Measurements from ENCODE around the gene RPA3. TPM values are rescaled to one million over a fixed set of nuclear protein-coding genes. Genes with fewer than 3 reads are reported as not detected.

RPA3 gene
- total RNA-seq = 28.5 TPM

GRCh38 chr7:7718492-7718891 is at the start of gene RPA3:
Gene RPA3, minus strand, starts transcription at chr7:7718607. Its CDS starts 78,189 bp downstream, at chr7:7640418.
- no peak for ATAC-seq

GRCh38 chr7:7766671-7767070 is 48.3 kb upstream of the RPA3 start:
- no peak for ATAC-seq

GRCh38 chr7:7765422-7765821 is 47.0 kb upstream of the RPA3 start:
- peak; percentile 63 for ATAC-seq

- ATAC-seq = no peak
Observed at GRCh38 chr7:7764520-7765396, 46.4 kb upstream of the RPA3 start.

- peak; percentile 84 for ATAC-seq
Observed at GRCh38 chr7:7761974-7762779, 43.8 kb upstream of the RPA3 start.

- peak; percentile 45 for ATAC-seq
Observed at GRCh38 chr7:7761340-7761973, 43.0 kb upstream of the RPA3 start.

- no peak for ATAC-seq
Observed at GRCh38 chr7:7757576-7757975, 39.2 kb upstream of the RPA3 start.

- no peak for ATAC-seq
Observed at GRCh38 chr7:7756577-7756976, 38.2 kb upstream of the RPA3 start.

- no peak for ATAC-seq
Observed at GRCh38 chr7:7751243-7752092, 33.1 kb upstream of the RPA3 start.

GRCh38 chr7:7750571-7751242 is 32.3 kb upstream of the RPA3 start:
- ATAC-seq = no peak

GRCh38 chr7:7746458-7746857 is 28.1 kb upstream of the RPA3 start:
- ATAC-seq = no peak

- no peak for ATAC-seq
Observed at GRCh38 chr7:7745966-7746365, 27.6 kb upstream of the RPA3 start.

- ATAC-seq = no peak
Observed at GRCh38 chr7:7745258-7745657, 26.9 kb upstream of the RPA3 start.

GRCh38 chr7:7742223-7742622 is 23.8 kb upstream of the RPA3 start:
- ATAC-seq = no peak

- ATAC-seq = no peak
Observed at GRCh38 chr7:7740037-7740355, 21.6 kb upstream of the RPA3 start.

GRCh38 chr7:7739204-7740036 is 21.0 kb upstream of the RPA3 start:
- ATAC-seq = no peak

GRCh38 chr7:7738622-7739021 is 20.2 kb upstream of the RPA3 start:
- no peak for ATAC-seq

GRCh38 chr7:7738177-7738576 is 19.8 kb upstream of the RPA3 start:
- ATAC-seq = no peak

GRCh38 chr7:7737674-7738073 is 19.3 kb upstream of the RPA3 start:
- no peak for ATAC-seq

- no peak for ATAC-seq
Observed at GRCh38 chr7:7736671-7737070, 18.3 kb upstream of the RPA3 start.

Data from esophagus mucosa (tissue), 1 donor.